HG02571 (cell line): ENCODE measurements around the gene MAP2K4.

Experiments
- ATAC-seq: cut with Tn5 transposase; IDR thresholded peaks from one replicate; pipeline ENCODE4 v1.9.1; 2021; ENCODE audit warnings: mild to moderate bottlenecking, moderate library complexity; ENCODE audit not compliant: unreplicated experiment

The MAP2K4 gene

DNA sequence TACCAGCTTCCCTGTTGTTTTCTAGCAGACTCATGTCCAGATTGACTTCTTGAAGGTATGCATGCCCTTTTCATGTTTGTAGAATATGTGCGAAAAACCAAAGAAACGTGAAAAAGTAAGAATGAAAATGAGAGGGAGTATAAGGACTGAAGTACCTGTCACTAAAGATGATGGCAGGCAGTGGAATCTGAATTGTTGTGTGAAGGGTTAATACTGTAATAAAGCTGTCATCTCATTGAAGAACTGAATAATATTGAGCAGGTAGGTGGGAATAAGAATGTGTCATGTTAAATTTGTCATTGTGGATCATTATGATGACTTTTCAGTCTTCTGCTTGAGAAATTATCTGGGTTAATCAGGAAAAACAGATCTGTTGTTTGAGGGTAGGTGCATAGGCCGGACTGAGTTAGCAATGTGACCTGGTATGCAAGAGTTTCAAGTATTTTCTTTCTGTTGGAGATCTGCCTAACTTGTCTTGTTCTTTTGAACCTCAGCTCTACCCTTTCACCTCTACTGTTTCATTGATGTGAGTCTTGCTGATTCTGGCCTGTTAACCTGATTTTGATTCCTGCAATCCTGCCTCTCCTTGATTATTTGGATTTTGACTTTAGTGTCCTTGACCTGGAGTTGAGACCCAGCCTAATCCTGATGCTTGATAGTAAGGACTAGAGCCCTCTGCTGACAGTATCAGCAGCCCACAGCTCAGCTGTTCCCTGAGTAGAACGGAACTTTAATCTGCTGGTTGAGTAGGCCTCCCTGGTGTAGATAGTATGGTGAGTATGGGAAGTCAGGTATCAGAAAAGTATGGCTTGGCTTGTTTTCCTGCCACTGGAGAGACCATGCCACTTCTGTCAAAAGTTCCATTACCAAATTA is 64.6 kb downstream of the MAP2K4 start:
- no peak for ATAC-seq

- ATAC-seq = no peak
These were observed 67.4 kb downstream of the MAP2K4 start for GRCh38 chr17:12088035-12088434.

DNA sequence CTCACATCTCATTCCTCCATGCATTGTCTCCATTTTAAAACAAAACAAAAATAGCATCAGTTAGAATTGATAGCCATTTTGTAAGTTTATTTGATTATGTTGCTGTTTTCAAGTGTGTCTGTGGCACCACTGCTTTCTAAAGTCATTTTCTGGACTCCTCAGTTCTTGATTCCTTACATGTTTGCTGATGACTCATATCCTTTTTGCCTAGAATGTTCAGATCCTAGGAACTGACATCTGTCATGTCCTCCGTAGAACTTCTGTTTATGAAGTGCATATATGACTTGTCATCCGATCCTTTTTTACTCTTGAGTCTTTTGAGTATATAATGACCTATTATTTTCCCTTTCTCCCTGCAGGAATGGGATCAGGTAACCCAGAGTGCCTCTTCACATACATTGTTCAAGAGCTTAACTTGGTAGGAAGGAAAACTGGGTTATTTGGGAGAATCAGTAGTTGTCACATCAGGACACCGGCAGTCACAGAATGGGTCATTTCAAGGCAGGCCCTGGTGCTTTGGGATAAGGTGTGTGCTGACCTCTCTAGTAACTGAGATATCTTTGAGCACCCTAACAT is 69.2 kb downstream of the MAP2K4 start:
- ATAC-seq = no peak

DNA sequence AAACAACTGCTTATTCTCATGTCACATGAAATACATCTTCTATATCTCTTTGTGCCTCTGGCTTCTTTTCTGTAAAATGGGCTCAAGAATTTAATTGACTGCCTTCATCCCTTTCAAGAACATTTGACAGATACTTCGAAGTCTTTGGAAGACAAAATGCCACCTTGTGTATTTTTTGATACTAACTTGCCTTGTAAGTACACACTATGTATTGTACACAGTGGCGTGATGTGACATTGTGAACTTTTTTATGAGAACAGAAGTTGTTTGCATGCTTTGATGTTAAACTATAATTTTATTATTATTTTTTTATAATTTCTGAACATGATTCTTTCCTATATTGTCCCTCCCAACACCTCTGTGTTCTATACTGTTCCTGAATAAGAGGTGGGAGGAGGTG is 73.7 kb downstream of the MAP2K4 start:
- ATAC-seq = no peak

DNA sequence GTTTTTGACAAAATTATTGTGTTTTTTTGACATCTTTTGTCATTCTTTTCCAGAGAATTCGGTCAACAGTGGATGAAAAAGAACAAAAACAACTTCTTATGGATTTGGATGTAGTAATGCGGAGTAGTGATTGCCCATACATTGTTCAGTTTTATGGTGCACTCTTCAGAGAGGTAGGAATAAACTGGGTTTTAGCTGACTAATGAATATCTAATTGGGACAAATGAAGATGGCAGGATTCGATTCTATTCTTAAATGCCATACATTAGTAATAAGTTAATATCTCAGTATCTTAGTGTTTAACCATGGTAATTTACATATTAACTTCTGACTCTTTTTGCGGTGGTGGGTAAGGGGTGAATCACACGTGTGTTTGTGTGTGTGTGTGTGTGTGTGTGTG is 74.8 kb downstream of the MAP2K4 start:
- ATAC-seq = no peak

- no peak for ATAC-seq
These were observed 76.6 kb downstream of the MAP2K4 start for GRCh38 chr17:12097326-12097725.

DNA sequence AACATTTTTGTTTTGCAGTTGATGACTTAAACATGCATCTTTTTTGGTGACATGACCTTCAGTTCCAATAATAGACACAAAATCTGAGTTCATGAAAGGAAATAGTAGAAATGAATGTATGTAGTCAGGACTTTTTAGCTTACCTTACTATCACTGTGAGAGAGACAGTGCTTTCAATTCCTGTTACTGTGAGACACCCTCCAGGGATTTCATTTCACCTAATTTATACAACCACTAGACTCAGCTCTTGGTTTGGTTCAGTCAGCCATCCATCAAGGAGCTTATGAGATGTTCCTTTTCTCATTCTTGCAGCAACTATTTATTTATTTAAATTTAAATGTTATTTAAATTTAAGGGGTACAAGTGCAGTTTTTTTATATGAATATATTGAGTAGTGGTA is 77.9 kb downstream of the MAP2K4 start:
- peak; percentile 74 for ATAC-seq

GRCh38 chr17:12099412-12099811 is 78.7 kb downstream of the MAP2K4 start:
- ATAC-seq = no peak

- ATAC-seq = no peak
These were observed 84.2 kb downstream of the MAP2K4 start for GRCh38 chr17:12104831-12105230.

GRCh38 chr17:12107905-12108304 is 87.2 kb downstream of the MAP2K4 start:
- no peak for ATAC-seq

DNA sequence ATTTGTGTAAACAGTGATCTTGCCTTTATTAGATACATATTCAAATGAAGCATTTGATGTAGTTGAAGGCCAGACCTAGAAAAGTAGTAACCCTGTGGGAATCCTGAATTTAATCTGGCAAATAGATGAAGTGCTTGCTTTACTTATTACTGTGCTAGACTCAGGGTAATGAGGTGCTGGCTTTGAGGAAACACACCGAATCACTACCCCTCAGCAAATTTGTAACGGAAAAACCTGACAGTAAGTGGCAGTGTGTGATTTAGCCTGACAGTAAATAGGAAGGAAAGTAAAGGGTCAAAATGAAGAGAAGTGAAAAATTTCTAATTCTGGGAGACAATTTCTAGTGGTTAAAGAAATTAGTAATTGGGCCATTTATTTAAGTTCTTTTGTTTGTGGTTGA is 90.2 kb downstream of the MAP2K4 start:
- no peak for ATAC-seq

GRCh38 chr17:12113156-12113555 is 92.5 kb downstream of the MAP2K4 start:
- no peak for ATAC-seq

DNA sequence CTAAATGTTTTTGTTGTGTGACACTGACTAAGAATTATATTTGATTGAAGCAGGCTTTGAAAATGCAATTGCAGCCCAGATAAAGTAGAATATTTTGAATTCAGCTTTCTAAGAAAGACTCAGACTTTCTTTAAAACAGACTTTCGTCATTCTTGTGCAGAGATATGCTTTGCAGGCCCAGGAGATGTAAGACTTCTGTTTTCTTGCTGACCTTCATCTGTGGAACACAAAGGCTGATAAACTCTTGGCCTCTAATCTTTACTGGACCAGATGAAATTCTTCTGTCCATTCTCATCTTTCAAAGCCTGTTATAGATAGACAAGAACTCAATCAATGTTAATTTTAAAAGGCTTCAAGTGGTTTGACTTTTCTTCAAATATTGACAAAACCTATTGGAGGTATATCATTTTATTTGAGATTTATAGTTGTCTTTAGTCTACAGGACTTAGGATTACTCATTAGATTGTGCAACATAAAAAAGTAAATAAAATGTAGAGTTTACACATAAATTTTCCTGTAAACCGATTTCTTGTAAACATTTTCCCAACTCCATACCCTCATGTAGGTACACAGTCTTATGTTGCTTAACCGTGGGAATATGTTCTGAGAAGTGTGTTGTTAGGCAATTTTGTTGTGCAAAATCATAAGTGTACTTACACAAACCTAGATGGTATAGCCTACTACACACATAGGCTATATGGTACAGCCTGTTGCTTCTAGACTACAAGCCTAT is 94.2 kb downstream of the MAP2K4 start:
- no peak for ATAC-seq

DNA sequence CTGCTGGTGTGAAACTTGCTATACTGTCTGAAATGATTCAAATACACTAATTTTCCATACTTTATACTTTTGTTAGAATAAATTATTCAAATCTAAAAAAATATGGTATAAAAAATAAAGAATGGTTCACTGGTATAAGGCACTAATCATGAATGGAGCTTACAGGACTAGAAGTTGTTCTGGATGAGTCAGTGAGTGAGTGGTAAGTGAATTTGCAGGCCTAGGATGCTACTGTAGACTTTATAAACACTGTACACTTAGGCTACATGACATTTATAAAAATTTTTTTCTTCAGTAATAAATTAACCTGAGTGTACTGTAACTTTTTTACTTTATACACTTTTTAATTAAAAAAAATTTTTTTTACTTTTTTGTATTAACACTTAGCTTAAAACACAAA is 95.5 kb downstream of the MAP2K4 start:
- no peak for ATAC-seq

DNA sequence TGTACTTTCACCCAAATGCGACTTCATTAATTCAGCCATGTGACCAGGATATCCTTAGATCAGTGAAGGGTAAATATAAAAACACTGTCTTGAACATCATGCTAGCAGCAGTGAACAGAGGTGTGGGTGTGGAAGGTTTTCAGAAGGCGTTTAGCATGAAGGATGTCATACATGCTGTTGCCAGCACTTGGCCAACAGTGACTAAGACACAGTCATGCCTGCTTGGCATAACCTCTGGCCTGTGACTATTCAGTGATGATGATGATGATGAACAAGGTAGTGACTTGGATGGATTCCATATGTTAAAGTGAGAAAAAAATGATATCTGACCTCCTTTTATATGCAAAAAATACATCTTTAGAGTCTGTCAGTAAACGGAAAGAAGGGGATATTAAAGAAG is 97.9 kb downstream of the MAP2K4 start:
- no peak for ATAC-seq

DNA sequence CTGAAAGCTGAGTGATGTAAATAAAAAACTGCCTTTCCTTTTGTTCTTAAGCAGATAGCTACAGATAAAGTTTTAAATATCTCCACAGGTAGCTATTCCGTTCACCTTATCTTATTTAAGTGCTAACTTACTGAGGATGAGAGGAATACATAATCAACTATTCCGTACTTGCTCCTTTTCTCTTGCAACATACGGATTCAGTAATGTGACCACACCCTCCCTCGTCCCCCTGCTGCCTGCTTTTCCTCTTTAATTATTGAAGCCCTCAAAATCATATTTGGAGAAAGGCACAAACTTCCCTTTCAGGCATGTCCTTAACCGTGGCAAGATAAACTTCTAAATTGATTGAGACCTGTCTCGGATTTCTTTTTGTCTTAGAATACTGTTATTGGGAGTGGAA is 101.4 kb downstream of the MAP2K4 start:
- no peak for ATAC-seq

- ATAC-seq = no peak
These were observed 106.5 kb downstream of the MAP2K4 start for GRCh38 chr17:12127177-12127576.

- no peak for ATAC-seq
These were observed 107.0 kb downstream of the MAP2K4 start for GRCh38 chr17:12127667-12128066.

GRCh38 chr17:12128946-12129345 is 108.3 kb downstream of the MAP2K4 start:
- no peak for ATAC-seq

DNA sequence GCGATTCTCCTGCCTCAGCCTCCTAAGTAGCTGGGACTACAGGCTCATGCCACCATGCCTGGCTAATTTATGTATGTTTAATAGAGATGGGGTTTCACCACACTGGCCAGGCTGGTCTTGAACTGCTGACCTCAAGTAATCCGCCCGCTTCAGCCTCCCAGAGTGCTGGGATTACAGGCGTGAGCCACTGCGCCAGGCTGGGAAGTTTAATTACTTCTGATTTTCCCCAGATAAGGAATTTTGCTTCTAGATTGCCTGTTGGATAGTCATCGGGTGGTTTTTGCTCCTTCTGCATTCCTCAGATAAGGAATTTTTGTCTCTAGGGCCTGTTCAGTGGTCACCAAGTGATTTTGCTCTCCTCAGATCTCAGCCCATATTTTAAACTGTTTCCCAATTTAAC is 112.5 kb downstream of the MAP2K4 start:
- ATAC-seq = no peak

GRCh38 chr17:12134101-12134500 is 113.4 kb downstream of the MAP2K4 start:
- ATAC-seq = no peak

DNA sequence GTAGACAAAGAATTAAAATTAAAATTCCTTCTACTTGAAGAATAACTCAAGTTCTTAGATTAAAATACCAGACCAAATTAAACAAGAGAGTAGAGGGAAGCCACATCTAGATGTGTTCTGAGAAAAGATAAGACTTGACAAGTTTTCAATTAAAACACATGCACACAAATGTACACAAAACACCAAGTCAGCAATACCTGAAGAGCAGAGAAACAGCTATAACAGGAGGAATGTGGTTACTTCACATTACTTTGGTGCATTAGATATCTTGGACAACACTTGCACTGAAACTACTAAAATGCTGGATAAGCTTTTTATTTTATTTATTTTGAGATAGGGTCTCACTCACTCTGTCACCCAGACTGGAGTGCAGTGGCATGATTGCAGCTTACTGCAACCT is 113.9 kb downstream of the MAP2K4 start:
- no peak for ATAC-seq
